ENCODE results near the gene ITGB2.

Gene ITGB2

GRCh38 chr21:44920694-44921604 lies at the start of gene ITGB2:
Gene ITGB2 (minus strand): TSS chr21:44920899. CDS start chr21:44910782, 10,117 bp downstream.
- DNase-seq = peak in 3 of 56 donors; percentile 13 to 38 (median 26)

GRCh38 chr21:44969931-44970755 lies 49.4 kb upstream of the ITGB2 start:
- no peak for DNase-seq

- DNase-seq = no peak
Measured at GRCh38 chr21:44969066-44969670, 48.5 kb upstream of the ITGB2 start.

- no peak for DNase-seq
Measured at GRCh38 chr21:44967082-44968047, 46.7 kb upstream of the ITGB2 start.

GRCh38 chr21:44966135-44967081 lies 45.7 kb upstream of the ITGB2 start:
- peak in 12 of 56 donors; percentile 17 to 60 (median 42) for DNase-seq

- DNase-seq = no peak
Measured at GRCh38 chr21:44965251-44966022, 44.7 kb upstream of the ITGB2 start.

GRCh38 chr21:44964381-44964780 lies 43.7 kb upstream of the ITGB2 start:
- DNase-seq = no peak

GRCh38 chr21:44962403-44962966 lies 41.8 kb upstream of the ITGB2 start:
- DNase-seq = no peak

- no peak for DNase-seq
Measured at GRCh38 chr21:44960141-44961092, 39.7 kb upstream of the ITGB2 start.

GRCh38 chr21:44959376-44960091 lies 38.8 kb upstream of the ITGB2 start:
- DNase-seq = no peak

- DNase-seq = peak in 3 of 56 donors; percentile 11 to 29 (median 17)
Measured at GRCh38 chr21:44958471-44959191, 37.9 kb upstream of the ITGB2 start.

- DNase-seq = no peak
Measured at GRCh38 chr21:44957901-44958451, 37.3 kb upstream of the ITGB2 start.

- DNase-seq = no peak
Measured at GRCh38 chr21:44957047-44957831, 36.5 kb upstream of the ITGB2 start.

GRCh38 chr21:44956356-44957046 lies 35.8 kb upstream of the ITGB2 start:
- DNase-seq = no peak
